GM12892 (cell line): ENCODE measurements around the gene SLC22A17.

Experiments
- POLR2A ChIP-seq: IDR thresholded peaks from 2 replicates; pipeline ENCODE4 v1.6.1; 2011; ENCODE audit warnings: low read depth, low read length, control low read depth
- POLR2AphosphoS5 ChIP-seq: IDR thresholded peaks from 2 replicates; pipeline ENCODE4 v1.6.1; 2011; ENCODE audit warnings: low read depth, low read length, control low read depth
- TAF1 ChIP-seq: IDR thresholded peaks from 2 replicates; pipeline ENCODE4 v1.6.1; 2011; ENCODE audit warnings: low read depth, mild to moderate bottlenecking, control low read depth, low read length, borderline replicate concordance

DNA sequence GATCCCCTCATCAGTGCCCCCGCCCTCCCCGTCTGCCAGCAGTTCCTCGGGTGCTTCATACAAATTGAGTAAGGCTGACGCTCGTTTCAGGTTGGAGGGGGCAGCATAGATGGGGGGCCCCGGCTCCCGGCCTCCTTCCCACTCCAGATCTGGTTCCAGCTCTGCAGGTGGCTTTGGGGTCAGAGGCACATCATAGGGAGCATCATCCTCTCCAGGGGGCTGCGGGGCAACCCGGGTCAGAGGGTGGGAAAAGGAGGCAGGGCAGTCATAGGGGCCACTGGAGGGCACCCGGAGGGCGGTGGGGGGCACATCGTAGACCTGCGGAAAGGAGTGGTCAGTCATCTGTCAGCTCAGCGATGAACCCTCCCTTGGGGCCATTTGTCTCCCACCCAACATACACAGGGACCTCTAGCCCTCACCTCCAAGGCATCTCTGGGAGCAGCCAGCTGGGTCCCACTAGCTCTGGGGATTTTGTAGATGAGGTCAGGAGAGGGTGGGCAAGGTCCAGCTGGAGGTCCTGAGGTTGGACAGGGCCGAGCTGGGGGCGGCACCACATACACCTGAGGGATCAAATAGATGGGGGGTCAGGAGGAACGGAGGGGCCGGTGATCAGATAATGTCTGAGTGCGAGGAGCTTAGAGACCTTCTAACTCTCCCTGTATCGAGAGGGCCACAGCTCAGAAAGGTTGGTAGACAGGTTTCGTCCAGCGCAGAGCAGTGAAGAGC lies 7.2 kb upstream of the SLC22A17 start:
- TF ChIP-seq TAF1: no peak
- TF ChIP-seq POLR2AphosphoS5: no peak
- TF ChIP-seq POLR2A: no peak
